Endothelial cell of umbilical vein (primary cell): Measurements from ENCODE around the gene RNU6-9. TPM values are rescaled to one million over a fixed set of nuclear protein-coding genes. Genes with fewer than 3 reads are reported as not detected.

Experiments
- BruUV-seq: library from RNA; stranded (reverse); fragments of 400-500 nt; replicated peaks from 2 replicates; lab custom pipeline; 2021; lab: Mats Ljungman, UMichigan
- CTCF ChIA-PET: fragments of 300-600, 350-600 bp; sonication (Branson Sonifier 250); formaldehyde crosslinking; loops from one replicate; lab custom pipeline; 2021; ENCODE audit warnings: antibody characterized with exemption, inconsistent platforms; lab: Charles Lee
- POLR2A ChIA-PET: fragments of 300-600, 350-600 bp; sonication (Branson Sonifier 250); formaldehyde crosslinking; loops from one replicate; lab custom pipeline; 2021; ENCODE audit warnings: antibody characterized with exemption, inconsistent platforms; lab: Charles Lee
- DNase-seq: peaks from one replicate; pipeline ENCODE4 v3.0.0-alpha.2; 2011; ENCODE audit warnings: low read depth, low spot score
- FAIRE-seq: peaks from 2 replicates; lab custom pipeline; 2011; peaks lifted over from hg19 to GRCh38; lab: Jason Lieb, UNC
- H2AFZ ChIP-seq: 2 replicates; pipeline ENCODE4 v1.6.0; 2012; ENCODE audit warnings: low read depth, low read length, control low read depth, inconsistent platforms
- H3K27ac ChIP-seq: 2 replicates; pipeline ENCODE4 v1.5.1; 2011; ENCODE audit warnings: low read depth, mild to moderate bottlenecking, control low read depth, low read length, moderate library complexity; ENCODE audit not compliant: insufficient read depth
- H3K27me3 ChIP-seq, 2 experiments: 2 replicates each; pipeline versions ENCODE4 v1.6.0 to v1.6.1; 2011; ENCODE audit warnings: low read length in 2 of 2, mixed read lengths in 1 of 2; ENCODE audit not compliant: control insufficient read depth in 2 of 2, insufficient read depth in 2 of 2
- H3K36me3 ChIP-seq, 2 experiments: 2 replicates in 1 of 2; 3 replicates in 1 of 2; pipeline ENCODE4 v1.5.1; 2011; ENCODE audit warnings: low read length in 2 of 2, mild to moderate bottlenecking in 1 of 2, moderate library complexity in 1 of 2; ENCODE audit not compliant: control insufficient read depth in 2 of 2, insufficient read depth in 2 of 2; ENCODE audit errors: extremely low read depth in 1 of 2
- H3K4me1 ChIP-seq: 3 replicates; pipeline ENCODE4 v1.5.1; 2011; ENCODE audit warnings: mild to moderate bottlenecking, low read length; ENCODE audit not compliant: control insufficient read depth, insufficient read depth; ENCODE audit errors: extremely low read depth
- H3K4me2 ChIP-seq: 2 replicates; pipeline ENCODE4 v1.6.1; 2011; ENCODE audit warnings: low read length, control low read depth, mixed read lengths; ENCODE audit not compliant: insufficient read depth
- H3K4me3 ChIP-seq, 3 experiments: fragments of 200-600 bp in 1 of 3; sonication (generic), shearing (Covaris generic) in 1 of 3; replicated peaks in 1 of 3; 2 replicates each; pipeline ENCODE4 v1.5.1; 2011 to 2016; ENCODE audit warnings: control low read depth in 3 of 3, low read length in 3 of 3, mild to moderate bottlenecking in 2 of 3, inconsistent platforms in 1 of 3, low read depth in 1 of 3, moderate library complexity in 1 of 3; ENCODE audit not compliant: insufficient read depth in 1 of 3
- H3K79me2 ChIP-seq: 2 replicates; pipeline ENCODE4 v1.6.0; 2012; ENCODE audit warnings: low read length, inconsistent platforms; ENCODE audit not compliant: control insufficient read depth, insufficient read depth
- H3K9ac ChIP-seq: replicated peaks from 2 replicates; pipeline ENCODE3; 2011; ENCODE audit warnings: low read length, control low read depth; ENCODE audit not compliant: insufficient read depth; ENCODE audit errors: extremely low read depth
- H3K9me1 ChIP-seq: replicated peaks from 3 replicates; pipeline ENCODE4 v1.6.0; 2011; ENCODE audit warnings: mild to moderate bottlenecking, low read length; ENCODE audit not compliant: control insufficient read depth, insufficient read depth; ENCODE audit errors: extremely low read depth
- H3K9me3 ChIP-seq: replicated peaks from 2 replicates; pipeline ENCODE4 v1.5.1; 2012; ENCODE audit warnings: low read length, inconsistent platforms; ENCODE audit not compliant: control insufficient read depth, insufficient read depth
- H4K20me1 ChIP-seq: replicated peaks from 2 replicates; pipeline ENCODE3; 2011; ENCODE audit warnings: mild to moderate bottlenecking, low read length; ENCODE audit not compliant: control insufficient read depth, insufficient read depth; ENCODE audit errors: extremely low read depth
- EZH2 ChIP-seq: IDR thresholded peaks from 2 replicates; pipeline ENCODE4 v1.6.1; 2012; ENCODE audit warnings: borderline replicate concordance, low read depth, mild to moderate bottlenecking, moderate library complexity, low read length, inconsistent platforms; ENCODE audit not compliant: severe bottlenecking
- FOS ChIP-seq: IDR thresholded peaks from 2 replicates; pipeline ENCODE4 v1.6.1; 2011; ENCODE audit warnings: mild to moderate bottlenecking, low read length, moderate library complexity, borderline replicate concordance; ENCODE audit not compliant: insufficient read depth
- GATA2 ChIP-seq: IDR thresholded peaks from 2 replicates; pipeline ENCODE4 v1.7.0; 2011; ENCODE audit warnings: low read depth, mild to moderate bottlenecking, moderate library complexity, mixed read lengths, low read length; ENCODE audit not compliant: insufficient read length, insufficient read depth
- JUN ChIP-seq: IDR thresholded peaks from 2 replicates; pipeline ENCODE4 v1.6.1; 2011; ENCODE audit warnings: borderline replicate concordance, low read depth; ENCODE audit not compliant: insufficient read length, insufficient read depth
- MYC ChIP-seq: IDR thresholded peaks from one replicate; pipeline ENCODE4 v1.6.1; 2011; ENCODE audit warnings: mild to moderate bottlenecking, low read depth, low read length
- POLR2A ChIP-seq: IDR thresholded peaks from 2 replicates; pipeline ENCODE4 v1.6.1; 2012; ENCODE audit warnings: low read depth, mild to moderate bottlenecking, control low read depth, low read length
- POLR2AphosphoS5 ChIP-seq: IDR thresholded peaks from 2 replicates; pipeline ENCODE4 v1.6.1; 2012; ENCODE audit warnings: low read depth, mild to moderate bottlenecking, control low read depth, low read length, moderate library complexity; ENCODE audit not compliant: insufficient read depth
- dilution Hi-C: fragments of 300-500 bp; cut with MboI; formaldehyde crosslinking; loops from one replicate; pipeline ENCODE4 v1.15.0; 2019; ENCODE audit warnings: low sequenced_read_pairs; ENCODE audit not compliant: extremely low pct_ligation_motif_present
- intact Hi-C: fragments of 100-400 bp; cut with micrococcal nuclease; formaldehyde crosslinking; loops from one replicate; pipeline ENCODE4 v1.10.0; 2022
- polyA plus RNA-seq, 4 experiments: library from polyadenylated mRNA; depleted of rRNA in 3 of 4; stranded (reverse) in 3 of 4; unstranded in 1 of 4; fragments of >200 nt; gene quantifications; 2 replicates each; pipeline versions ENCODE4 v1.2.1 to v1.2.3, GENCODE V29; 2011 to 2012; ENCODE audit warnings: missing spikeins in 1 of 4
- total RNA-seq: library from RNA; stranded (reverse); gene quantifications from 2 replicates; pipeline ENCODE4 v1.2.3, GENCODE V29; 2021
- TF ChIP-seq, protein P1 (sequence below), 2 donors: IDR thresholded peaks; 1 replicate in 1 of 2; 2 replicates in 1 of 2; pipeline ENCODE4 v1.5.1; 2011; ENCODE audit warnings: low read length in 2 of 2, mild to moderate bottlenecking in 2 of 2, moderate library complexity in 2 of 2, control low read depth in 1 of 2, inconsistent platforms in 1 of 2, low read depth in 1 of 2; ENCODE audit not compliant: insufficient read depth in 1 of 2; ENCODE audit errors: extremely low read depth in 1 of 2
- TF ChIP-seq, protein P2 (sequence below): IDR thresholded peaks from 2 replicates; pipeline ENCODE4 v1.6.1; 2011; ENCODE audit not compliant: insufficient read depth, insufficient read length

RNU6-9 gene
- total and polyA plus RNA-seq, 2 donors (not counting 3 experiments of a cell fraction or from before 2014, with no cell fraction given), result not detected

DNA sequence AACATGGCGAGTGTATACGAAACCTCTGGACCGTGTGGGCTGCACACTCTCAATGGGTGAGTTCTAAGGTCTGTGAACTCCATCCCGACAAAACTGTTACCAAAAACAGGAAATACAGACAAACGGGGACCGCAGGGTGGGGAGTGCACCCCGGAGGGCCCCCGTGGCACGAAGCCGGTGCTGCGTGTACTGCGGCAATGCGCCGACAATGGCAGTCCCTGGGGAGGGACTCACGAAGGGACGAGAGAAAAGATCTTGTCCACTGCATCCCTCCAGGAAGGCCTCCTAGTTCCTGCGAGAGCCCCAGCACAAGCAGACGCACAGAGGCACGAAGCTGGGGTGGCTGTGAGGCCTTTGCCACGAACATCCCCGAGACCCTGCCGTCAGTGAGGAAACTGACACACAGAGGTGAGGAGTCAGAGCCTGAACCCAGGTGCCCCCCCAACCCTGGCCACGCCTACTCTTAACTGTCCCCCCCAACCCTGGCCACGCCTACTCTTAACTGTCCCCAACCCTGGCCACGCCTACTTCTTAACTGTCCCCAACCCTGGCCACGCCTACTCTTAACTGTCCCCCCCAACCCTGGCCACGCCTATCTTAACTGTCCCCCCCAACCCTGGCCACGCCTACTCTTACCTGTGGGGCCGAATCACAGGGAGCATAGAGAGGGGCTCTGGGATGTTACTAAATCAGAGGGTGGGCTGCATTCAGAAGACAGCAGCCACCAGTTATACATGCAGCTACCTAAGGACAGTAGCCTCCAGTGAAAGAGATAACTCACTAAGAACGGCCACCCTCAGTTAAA, 4.5 kb upstream of the RNU6-9 start:
- Histone ChIP-seq H3K4me1 (no peaks in the 10 kb centered on the region), H3K9ac (no peak overlapping the region), H3K9me1 (no peaks in the 10 kb centered on the region), H3K27me3 (no peaks in the 10 kb centered on the region), H3K27ac (no peak overlapping the region), H3K4me2 (no peak overlapping the region), H2AFZ (no peak overlapping the region), H3K4me3 (no peak overlapping the region), H3K36me3 (peaks cover 8 to 28% of the 10 kb centered on the region in 2 experiments), H4K20me1 (no peaks in the 10 kb centered on the region), H3K79me2 (peaks cover 5% of the 10 kb centered on the region), H3K9me3 (no peaks in the 10 kb centered on the region)
- intact Hi-C loops, result no loop called here
- dilution Hi-C loops, result no loop called here
- TF ChIP-seq MYC (no peak), JUN (no peak), FOS (no peak), GATA2 (no peak), POLR2AphosphoS5 (no peak), EZH2 (no peak), POLR2A (no peak)
- TF ChIP-seq, protein P1, sequence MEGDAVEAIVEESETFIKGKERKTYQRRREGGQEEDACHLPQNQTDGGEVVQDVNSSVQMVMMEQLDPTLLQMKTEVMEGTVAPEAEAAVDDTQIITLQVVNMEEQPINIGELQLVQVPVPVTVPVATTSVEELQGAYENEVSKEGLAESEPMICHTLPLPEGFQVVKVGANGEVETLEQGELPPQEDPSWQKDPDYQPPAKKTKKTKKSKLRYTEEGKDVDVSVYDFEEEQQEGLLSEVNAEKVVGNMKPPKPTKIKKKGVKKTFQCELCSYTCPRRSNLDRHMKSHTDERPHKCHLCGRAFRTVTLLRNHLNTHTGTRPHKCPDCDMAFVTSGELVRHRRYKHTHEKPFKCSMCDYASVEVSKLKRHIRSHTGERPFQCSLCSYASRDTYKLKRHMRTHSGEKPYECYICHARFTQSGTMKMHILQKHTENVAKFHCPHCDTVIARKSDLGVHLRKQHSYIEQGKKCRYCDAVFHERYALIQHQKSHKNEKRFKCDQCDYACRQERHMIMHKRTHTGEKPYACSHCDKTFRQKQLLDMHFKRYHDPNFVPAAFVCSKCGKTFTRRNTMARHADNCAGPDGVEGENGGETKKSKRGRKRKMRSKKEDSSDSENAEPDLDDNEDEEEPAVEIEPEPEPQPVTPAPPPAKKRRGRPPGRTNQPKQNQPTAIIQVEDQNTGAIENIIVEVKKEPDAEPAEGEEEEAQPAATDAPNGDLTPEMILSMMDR (IDR thresholded peaks at IDR 0.05; ENCODE audit: extremely low read depth in 1 of 2, insufficient read depth in 1 of 2, low read depth in 1 of 2, low read length in 2 of 2), result no peak
- TF ChIP-seq, protein P2, sequence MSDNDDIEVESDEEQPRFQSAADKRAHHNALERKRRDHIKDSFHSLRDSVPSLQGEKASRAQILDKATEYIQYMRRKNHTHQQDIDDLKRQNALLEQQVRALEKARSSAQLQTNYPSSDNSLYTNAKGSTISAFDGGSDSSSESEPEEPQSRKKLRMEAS, result no peak
- DNase-seq (no peak), FAIRE-seq (no peak)
- CTCF ChIA-PET, result no interaction called here
- POLR2A ChIA-PET, result no interaction called here
- BruUV-seq, result no TSS peak
